OCI-LY7 (cell line): ENCODE data around the gene LMOD2.

Experiments used
- EZH2phosphoT487 ChIP-seq: fragments of 200-600 bp; sonication (generic); IDR thresholded peaks from 2 replicates; pipeline ENCODE4 v1.6.1; 2018; ENCODE audit warnings: low read depth, borderline replicate concordance, mild to moderate bottlenecking, mixed run types, antibody characterized with exemption, low read length, moderate library complexity, mixed read lengths
- TF ChIP-seq, protein P1 (sequence below): fragments of 200-600 bp; sonication (generic); conservative IDR thresholded peaks from 2 replicates; pipeline ENCODE4 v1.5.1; 2014; ENCODE audit warnings: mild to moderate bottlenecking, antibody characterized with exemption, low read length, moderate library complexity, mixed read lengths

DNA sequence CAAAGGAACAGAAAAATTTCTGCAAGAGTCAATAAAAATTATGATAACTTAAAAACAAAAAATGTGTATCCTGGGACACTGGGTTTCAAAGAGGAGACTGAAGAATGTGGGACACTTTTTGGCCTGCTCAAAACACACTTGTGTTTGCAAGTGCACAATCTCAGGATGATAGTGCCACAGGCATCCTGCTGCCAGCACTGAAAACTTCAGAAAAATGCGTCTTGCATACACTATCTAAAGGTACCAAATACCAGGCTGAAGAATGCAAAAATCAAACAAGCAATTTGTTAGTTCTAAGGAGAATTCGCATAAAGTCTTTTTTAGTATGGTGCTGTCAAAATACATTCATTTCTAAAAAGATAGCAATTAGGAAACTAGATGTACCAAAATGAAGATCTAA lies 55.0 kb downstream of the LMOD2 start:
- TF ChIP-seq, protein P1, sequence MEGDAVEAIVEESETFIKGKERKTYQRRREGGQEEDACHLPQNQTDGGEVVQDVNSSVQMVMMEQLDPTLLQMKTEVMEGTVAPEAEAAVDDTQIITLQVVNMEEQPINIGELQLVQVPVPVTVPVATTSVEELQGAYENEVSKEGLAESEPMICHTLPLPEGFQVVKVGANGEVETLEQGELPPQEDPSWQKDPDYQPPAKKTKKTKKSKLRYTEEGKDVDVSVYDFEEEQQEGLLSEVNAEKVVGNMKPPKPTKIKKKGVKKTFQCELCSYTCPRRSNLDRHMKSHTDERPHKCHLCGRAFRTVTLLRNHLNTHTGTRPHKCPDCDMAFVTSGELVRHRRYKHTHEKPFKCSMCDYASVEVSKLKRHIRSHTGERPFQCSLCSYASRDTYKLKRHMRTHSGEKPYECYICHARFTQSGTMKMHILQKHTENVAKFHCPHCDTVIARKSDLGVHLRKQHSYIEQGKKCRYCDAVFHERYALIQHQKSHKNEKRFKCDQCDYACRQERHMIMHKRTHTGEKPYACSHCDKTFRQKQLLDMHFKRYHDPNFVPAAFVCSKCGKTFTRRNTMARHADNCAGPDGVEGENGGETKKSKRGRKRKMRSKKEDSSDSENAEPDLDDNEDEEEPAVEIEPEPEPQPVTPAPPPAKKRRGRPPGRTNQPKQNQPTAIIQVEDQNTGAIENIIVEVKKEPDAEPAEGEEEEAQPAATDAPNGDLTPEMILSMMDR, result no peak
- TF ChIP-seq EZH2phosphoT487, result no peak
